Measurements from ENCODE around the gene DMPK.

GRCh38 chr19:45758921-45759320 is 23.4 kb downstream of the DMPK start:
- TF ChIP-seq, protein P1, sequence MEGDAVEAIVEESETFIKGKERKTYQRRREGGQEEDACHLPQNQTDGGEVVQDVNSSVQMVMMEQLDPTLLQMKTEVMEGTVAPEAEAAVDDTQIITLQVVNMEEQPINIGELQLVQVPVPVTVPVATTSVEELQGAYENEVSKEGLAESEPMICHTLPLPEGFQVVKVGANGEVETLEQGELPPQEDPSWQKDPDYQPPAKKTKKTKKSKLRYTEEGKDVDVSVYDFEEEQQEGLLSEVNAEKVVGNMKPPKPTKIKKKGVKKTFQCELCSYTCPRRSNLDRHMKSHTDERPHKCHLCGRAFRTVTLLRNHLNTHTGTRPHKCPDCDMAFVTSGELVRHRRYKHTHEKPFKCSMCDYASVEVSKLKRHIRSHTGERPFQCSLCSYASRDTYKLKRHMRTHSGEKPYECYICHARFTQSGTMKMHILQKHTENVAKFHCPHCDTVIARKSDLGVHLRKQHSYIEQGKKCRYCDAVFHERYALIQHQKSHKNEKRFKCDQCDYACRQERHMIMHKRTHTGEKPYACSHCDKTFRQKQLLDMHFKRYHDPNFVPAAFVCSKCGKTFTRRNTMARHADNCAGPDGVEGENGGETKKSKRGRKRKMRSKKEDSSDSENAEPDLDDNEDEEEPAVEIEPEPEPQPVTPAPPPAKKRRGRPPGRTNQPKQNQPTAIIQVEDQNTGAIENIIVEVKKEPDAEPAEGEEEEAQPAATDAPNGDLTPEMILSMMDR (conservative IDR thresholded peaks at IDR 0.05 in 1 of 2, IDR thresholded peaks at IDR 0.05 in 1 of 2; ENCODE audit: low read depth in 1 of 2, low read length in 2 of 2): no peak
- no peak for TF ChIP-seq EZH2 (IDR thresholded peaks at IDR 0.05; ENCODE audit: low read length, missing control alignments)

Data from fibroblast of lung (primary cell).